Smooth muscle cell (in vitro differentiated cells): ENCODE results near the gene PRR11. TPM values are rescaled to one million over a fixed set of nuclear protein-coding genes. Genes with fewer than 3 reads are reported as not detected.

Experiments used
- DNase-seq: peaks from one replicate; lab custom pipeline; 2025; ENCODE audit not compliant: unreplicated experiment; lab: John Stamatoyannopoulos, UW
- H2AFZ ChIP-seq: fragments of 200-600 bp; sonication (generic); 2 replicates; pipeline ENCODE4 v1.6.0; 2016; ENCODE audit warnings: antibody characterized with exemption, low read depth, mild to moderate bottlenecking
- H3F3A ChIP-seq: fragments of 200-600 bp; sonication (generic); 2 replicates; pipeline ENCODE4 v1.6.0; 2017; ENCODE audit warnings: antibody characterized with exemption, low read depth
- H3K27ac ChIP-seq: fragments of 200-600 bp; sonication (generic); 2 replicates; pipeline ENCODE4 v1.5.1; 2016; ENCODE audit warnings: low read depth, mild to moderate bottlenecking
- H3K27me3 ChIP-seq: fragments of 200-600 bp; sonication (generic); 2 replicates; pipeline ENCODE4 v1.6.1; 2016; ENCODE audit warnings: low read depth, mild to moderate bottlenecking
- H3K36me3 ChIP-seq: fragments of 200-600 bp; sonication (generic); 2 replicates; pipeline ENCODE4 v1.5.1; 2016; ENCODE audit warnings: low read depth
- H3K4me1 ChIP-seq: fragments of 200-600 bp; sonication (generic); 2 replicates; pipeline ENCODE4 v1.5.1; 2016; ENCODE audit warnings: low read depth
- H3K4me2 ChIP-seq: fragments of 200-600 bp; sonication (generic); 2 replicates; pipeline ENCODE4 v1.6.0; 2016; ENCODE audit warnings: mild to moderate bottlenecking
- H3K4me3 ChIP-seq: fragments of 200-600 bp; sonication (generic); 2 replicates; pipeline ENCODE4 v1.5.1; 2016; ENCODE audit warnings: mild to moderate bottlenecking
- H3K79me2 ChIP-seq: fragments of 200-600 bp; sonication (generic); 2 replicates; pipeline ENCODE4 v1.6.0; 2016; ENCODE audit warnings: low read depth, mild to moderate bottlenecking
- H3K9ac ChIP-seq: fragments of 200-600 bp; sonication (generic); 2 replicates; pipeline ENCODE4 v1.6.0; 2016; ENCODE audit warnings: low read depth
- H3K9me3 ChIP-seq: fragments of 200-600 bp; sonication (generic); replicated peaks from 2 replicates; pipeline ENCODE4 v1.5.1; 2016; ENCODE audit warnings: low read depth
- H4K20me1 ChIP-seq: fragments of 200-600 bp; sonication (generic); 2 replicates; pipeline ENCODE4 v1.6.0; 2016; ENCODE audit warnings: low read depth
- CTCF ChIP-seq: fragments of 200-600 bp; sonication (generic); IDR thresholded peaks from 2 replicates; pipeline ENCODE4 v1.5.1; 2017; ENCODE audit warnings: borderline replicate concordance, mild to moderate bottlenecking, antibody characterized with exemption; ENCODE audit not compliant: insufficient read depth, poor library complexity, severe bottlenecking
- WGBS: methylation state at CpG from one replicate; pipeline ENCODE4 v1.1.7; 2016; ENCODE audit warnings: low lambda C conversion rate; 5-methylcytosine and 5-hydroxymethylcytosine counted together
- polyA plus RNA-seq: library from polyadenylated mRNA; unstranded; fragments of >200 nt; fragmentation: Nextera tagmentation; extraction: Ambion mirVana; gene quantifications from 2 replicates; pipeline ENCODE4 v1.2.1, GENCODE V29; 2016
- total RNA-seq: library from RNA; depleted of rRNA; stranded (reverse); fragments of >200 nt; gene quantifications from 2 replicates; pipeline ENCODE4 v1.2.3, GENCODE V29; 2014

The PRR11 gene
- total and polyA plus RNA-seq, 2 experiments from 2014 or later, result 4.2 to 7.9 TPM

GRCh38 chr17:59161477-59161876 lies 5.9 kb downstream of the PRR11 start:
- no peak overlapping the region for H3K27ac ChIP-seq
- no peaks in the 10 kb centered on the region for H3F3A ChIP-seq
- H3K9me3 ChIP-seq, result no peaks in the 10 kb centered on the region
- no peak overlapping the region for H3K9ac ChIP-seq
- peaks cover 70% of the 10 kb centered on the region for H3K79me2 ChIP-seq
- no peaks in the 10 kb centered on the region for H3K36me3 ChIP-seq
- H3K27me3 ChIP-seq, result no peaks in the 10 kb centered on the region
- DNase-seq, result no peak
- no peaks in the 10 kb centered on the region for H4K20me1 ChIP-seq
- H2AFZ ChIP-seq, result no peak overlapping the region
- TF ChIP-seq CTCF, result no peak
- no peak overlapping the region for H3K4me3 ChIP-seq
- WGBS, result 96% methylated on average over 2 of the region's 2 CpGs
- H3K4me1 ChIP-seq, result peaks cover 13% of the 10 kb centered on the region
- H3K4me2 ChIP-seq, result no peak overlapping the region

GRCh38 chr17:59165933-59166342 lies 10.4 kb downstream of the PRR11 start:
- TF ChIP-seq CTCF, result peak; percentile 36
- Histone ChIP-seq H3K36me3 (no peaks in the 10 kb centered on the region), H3K27ac (no peak overlapping the region), H4K20me1 (no peaks in the 10 kb centered on the region), H3K27me3 (no peaks in the 10 kb centered on the region), H3K9ac (no peak overlapping the region), H3K9me3 (no peaks in the 10 kb centered on the region), H3K79me2 (peaks cover 37% of the 10 kb centered on the region), H3K4me3 (no peak overlapping the region), H3F3A (no peaks in the 10 kb centered on the region), H3K4me1 (peaks cover 13% of the 10 kb centered on the region), H2AFZ (peak overlapping the region; percentile 69), H3K4me2 (no peak overlapping the region)
- 94% methylated on average over 2 of the region's 2 CpGs for WGBS
- no peak for DNase-seq

- peaks cover 31% of the 10 kb centered on the region for H3K79me2 ChIP-seq
- H2AFZ ChIP-seq, result no peak overlapping the region
Measured at GRCh38 chr17:59167571-59168001, 12.0 kb downstream of the PRR11 start.

More at GRCh38 chr17:59167571-59168001, 12.0 kb downstream of the PRR11 start:
- Histone ChIP-seq H4K20me1 (no peaks in the 10 kb centered on the region), H3K9me3 (no peaks in the 10 kb centered on the region), H3F3A (no peaks in the 10 kb centered on the region), H3K4me2 (no peak overlapping the region), H3K36me3 (no peaks in the 10 kb centered on the region), H3K4me1 (peaks cover 13% of the 10 kb centered on the region), H3K27me3 (no peaks in the 10 kb centered on the region), H3K4me3 (no peak overlapping the region), H3K9ac (no peak overlapping the region), H3K27ac (no peak overlapping the region)
- no peak for DNase-seq
- WGBS, result 30% methylated on average over 2 of the region's 2 CpGs
- TF ChIP-seq CTCF, result no peak
